ENCODE results near the gene POLR2E. TPM values are rescaled to one million over a fixed set of nuclear protein-coding genes. Genes with fewer than 3 reads are reported as not detected.

POLR2E gene
- total RNA-seq, 2 experiments from 2014 or later: 271 to 282 TPM

- peaks cover 8% of the 10 kb centered on the region for H3K4me1 Mint-ChIP-seq (ENCODE audit: low read depth)
- H3K27ac Mint-ChIP-seq: no peak overlapping the region
- intact Hi-C loops (cut with micrococcal nuclease): no loop called here
- ATAC-seq: no peak
- no peak overlapping the region for H3K4me3 Mint-ChIP-seq
- DNase-seq: no peak
- TF ChIP-seq CTCF (IDR thresholded peaks at IDR 0.05): no peak
- CTCF ChIA-PET: interaction anchor here (1.1 kb wide), 1 partner anchor 27 kb away, joined by 3 read pairs; no protein-coding TSS in a partner anchor
- no peaks in the 10 kb centered on the region for H3K9me3 Mint-ChIP-seq
- H3K36me3 Mint-ChIP-seq (ENCODE audit: low read depth): peaks cover 23% of the 10 kb centered on the region
- POLR2A ChIA-PET: interaction anchor here (0.6 to 1.2 kb wide), 3 partner anchors 10 to 453 kb away, joined by 3 read pairs; no protein-coding TSS in a partner anchor
- H3K27me3 Mint-ChIP-seq: no peaks in the 10 kb centered on the region
These were observed 45.3 kb upstream of the POLR2E start for GRCh38 chr19:1140272-1141027.

GRCh38 chr19:1139126-1139525 lies 44.0 kb upstream of the POLR2E start:
- Mint-ChIP-seq H3K27ac (no peak overlapping the region), H3K4me1 (ENCODE audit: low read depth) (peaks cover 14% of the 10 kb centered on the region), H3K36me3 (ENCODE audit: low read depth) (peaks cover 19% of the 10 kb centered on the region), H3K4me3 (no peak overlapping the region), H3K27me3 (no peaks in the 10 kb centered on the region), H3K9me3 (no peaks in the 10 kb centered on the region)
- no peak for ATAC-seq
- CTCF ChIA-PET: interaction anchor here (1.1 kb wide), 1 partner anchor 26 kb away, joined by 3 read pairs; no protein-coding TSS in a partner anchor
- DNase-seq: no peak
- intact Hi-C loops (cut with micrococcal nuclease): loop anchor here (10.0 kb wide), 1 partner anchor 46 kb away; no protein-coding TSS in a partner anchor
- TF ChIP-seq CTCF (IDR thresholded peaks at IDR 0.05): no peak
- POLR2A ChIA-PET: interaction anchor here (1.0 kb wide), 1 partner anchor 8 kb away, joined by 3 read pairs; no protein-coding TSS in a partner anchor

GRCh38 chr19:1138121-1138520 lies 42.9 kb upstream of the POLR2E start:
- no peak for TF ChIP-seq CTCF (IDR thresholded peaks at IDR 0.05)
- DNase-seq: no peak
- no peak overlapping the region for H3K4me3 Mint-ChIP-seq
- peaks cover 21% of the 10 kb centered on the region for H3K4me1 Mint-ChIP-seq (ENCODE audit: low read depth)
- no peaks in the 10 kb centered on the region for H3K9me3 Mint-ChIP-seq
- POLR2A ChIA-PET: no interaction called here
- CTCF ChIA-PET: no interaction called here
- H3K36me3 Mint-ChIP-seq (ENCODE audit: low read depth): peaks cover 17% of the 10 kb centered on the region
- no peak overlapping the region for H3K27ac Mint-ChIP-seq
- intact Hi-C loops (cut with micrococcal nuclease): loop anchor here (10.0 kb wide), 1 partner anchor 47 kb away; no protein-coding TSS in a partner anchor
- no peaks in the 10 kb centered on the region for H3K27me3 Mint-ChIP-seq
- no peak for ATAC-seq

- Mint-ChIP-seq H3K36me3 (ENCODE audit: low read depth) (peaks cover 13% of the 10 kb centered on the region), H3K4me1 (ENCODE audit: low read depth) (peaks cover 25% of the 10 kb centered on the region), H3K27ac (peak overlapping the region; percentile 79), H3K27me3 (no peaks in the 10 kb centered on the region), H3K4me3 (no peak overlapping the region), H3K9me3 (no peaks in the 10 kb centered on the region)
- ChIA-PET POLR2A (interaction anchor here (1.6 kb wide), 1 partner anchor 18 kb away, joined by 3 read pairs; no protein-coding TSS in a partner anchor), CTCF (no interaction called here)
- DNase-seq (no peak), ATAC-seq (no peak)
- intact Hi-C loops (cut with micrococcal nuclease): loop anchor here (10.0 kb wide), 1 partner anchor 48 kb away; no protein-coding TSS in a partner anchor
- no peak for TF ChIP-seq CTCF (IDR thresholded peaks at IDR 0.05)
These were observed 41.6 kb upstream of the POLR2E start for GRCh38 chr19:1136621-1137317.

Measured in activated CD8-positive, alpha-beta T cell treated with anti-CD3 and anti-CD28 coated beads for 36 hours (primary cell).